GM12878 (cell line): ENCODE data around the gene ETDC. TPM values are rescaled to one million over a fixed set of nuclear protein-coding genes. Genes with fewer than 3 reads are reported as not detected.

Experiments
- ATAC-seq: fragments of 200-7000 bp; cut with Tn5 transposase; 3 replicates; pipeline ENCODE4 v1.9.1; 2020; ENCODE audit warnings: mild to moderate bottlenecking, moderate library complexity
- BruUV-seq: library from RNA; stranded (reverse); fragments of 400-500 nt; replicated peaks from 2 replicates; lab custom pipeline; 2021; lab: Mats Ljungman, UMichigan
- CTCF ChIA-PET: fragments of 300-600 bp; sonication (Branson Sonifier 250); formaldehyde crosslinking; extraction: SDS; loops from one replicate; lab custom pipeline; 2021; ENCODE audit warnings: inconsistent platforms; lab: Yijun Ruan, JAX
- POLR2A ChIA-PET: fragments of 350-600 bp; formaldehyde crosslinking; extraction: SDS; loops from one replicate; lab custom pipeline; 2021; ENCODE audit warnings: inconsistent platforms; lab: Charles Lee
- RAD21 ChIA-PET: fragments of 300-600 bp; sonication (Branson Sonifier 250); formaldehyde crosslinking; loops from one replicate; lab custom pipeline; 2023; ENCODE audit warnings: antibody characterized with exemption; ENCODE audit not compliant: unreplicated experiment; lab: Charles Lee
- SMC1A ChIA-PET: fragments of 300-600 bp; sonication (Branson Sonifier 250); formaldehyde crosslinking; loops from one replicate; lab custom pipeline; 2023; ENCODE audit not compliant: unreplicated experiment, uncharacterized antibody; lab: Charles Lee
- DNase-seq: peaks from one replicate; pipeline ENCODE4 v3.0.0-alpha.2; 2011; ENCODE audit warnings: low read depth, low spot score
- FAIRE-seq: peaks from 3 replicates; lab custom pipeline; 2011; peaks lifted over from hg19 to GRCh38; lab: Jason Lieb, UNC
- H2AFZ ChIP-seq: 2 replicates; pipeline ENCODE4 v1.6.0; 2011; ENCODE audit warnings: low read depth, low read length, control low read depth; ENCODE audit not compliant: control insufficient read depth
- H3K27ac ChIP-seq: 2 replicates; pipeline ENCODE4 v1.5.1; 2011; ENCODE audit warnings: control low read depth; ENCODE audit not compliant: control insufficient read depth, insufficient read depth
- H3K27me3 ChIP-seq, 2 experiments: replicated peaks in 1 of 2; 2 replicates each; pipeline versions ENCODE4 v1.6.0 to v1.6.1; 2011; ENCODE audit warnings: low read length in 1 of 2; ENCODE audit not compliant: control insufficient read depth in 2 of 2, insufficient read depth in 2 of 2
- H3K36me3 ChIP-seq, 2 experiments: 2 replicates each; pipeline ENCODE4 v1.5.1; 2011; ENCODE audit warnings: low read length in 1 of 2; ENCODE audit not compliant: control insufficient read depth in 2 of 2, insufficient read depth in 2 of 2
- H3K4me1 ChIP-seq: 2 replicates; pipeline ENCODE4 v1.6.1; 2011; ENCODE audit warnings: mild to moderate bottlenecking, low read length, moderate library complexity, mixed read lengths; ENCODE audit not compliant: control insufficient read depth, insufficient read depth
- H3K4me2 ChIP-seq: 2 replicates; pipeline ENCODE4 v1.6.0; 2011; ENCODE audit warnings: control low read depth; ENCODE audit not compliant: control insufficient read depth, insufficient read depth
- H3K4me3 ChIP-seq: fragments of 200-600 bp; sonication (generic); 2 replicates; pipeline ENCODE4 v1.5.1; 2016
- H3K79me2 ChIP-seq: 2 replicates; pipeline ENCODE4 v1.6.0; 2011; ENCODE audit warnings: low read length; ENCODE audit not compliant: control insufficient read depth, insufficient read depth
- H3K9ac ChIP-seq: 2 replicates; pipeline ENCODE4 v1.8.0; 2011; ENCODE audit warnings: low read length, control low read depth, mixed read lengths; ENCODE audit not compliant: control insufficient read depth, insufficient read depth
- H3K9me3 ChIP-seq: replicated peaks from 3 replicates; pipeline ENCODE4 v1.5.1; 2011; ENCODE audit warnings: mild to moderate bottlenecking, low read length; ENCODE audit not compliant: control insufficient read depth, insufficient read depth
- H4K20me1 ChIP-seq: 2 replicates; pipeline ENCODE4 v1.6.0; 2011; ENCODE audit not compliant: control insufficient read depth, insufficient read depth
- CBFB ChIP-seq: IDR thresholded peaks from 2 replicates; pipeline ENCODE4 v1.6.1; 2016; ENCODE audit warnings: antibody characterized with exemption, low read depth
- CHD4 ChIP-seq: fragments of 200-600 bp; sonication (generic); IDR thresholded peaks from 2 replicates; pipeline ENCODE4 v1.6.1; 2016; ENCODE audit warnings: mild to moderate bottlenecking
- E2F4 ChIP-seq: IDR thresholded peaks from 2 replicates; pipeline ENCODE4 v1.6.1; 2012; ENCODE audit warnings: low read depth, low read length, improper control_type of control experiment
- EED ChIP-seq: sonication (generic); IDR thresholded peaks from 2 replicates; pipeline ENCODE4 v1.6.1; 2016; ENCODE audit warnings: antibody characterized with exemption, low read depth
- GATAD2B ChIP-seq: fragments of 450-650 bp; conservative IDR thresholded peaks from 2 replicates; pipeline ENCODE4 v1.6.1; 2017; ENCODE audit warnings: low read depth, mild to moderate bottlenecking, moderate library complexity
- HCFC1 ChIP-seq: fragments of 150-350 bp; IDR thresholded peaks from 2 replicates; pipeline ENCODE4 v1.6.1; 2014; ENCODE audit warnings: low read length
- IKZF1 ChIP-seq: fragments of 450-650 bp; conservative IDR thresholded peaks from 2 replicates; pipeline ENCODE4 v1.6.1; 2017; ENCODE audit warnings: antibody characterized with exemption, mild to moderate bottlenecking
- NKRF ChIP-seq: fragments of 450-650 bp; conservative IDR thresholded peaks from 2 replicates; pipeline ENCODE4 v1.6.1; 2017; ENCODE audit warnings: mild to moderate bottlenecking, moderate library complexity
- RB1 ChIP-seq: fragments of 450-650 bp; formaldehyde crosslinking; IDR thresholded peaks from 2 replicates; pipeline ENCODE4 v1.6.1; 2017; ENCODE audit warnings: mild to moderate bottlenecking, borderline replicate concordance
- RFX5 ChIP-seq: IDR thresholded peaks from 2 replicates; pipeline ENCODE4 v1.6.1; 2011; ENCODE audit warnings: low read depth, low read length, improper control_type of control experiment
- SIN3A ChIP-seq: IDR thresholded peaks from 2 replicates; pipeline ENCODE4 v1.6.1; 2012; ENCODE audit warnings: low read depth, low read length, improper control_type of control experiment
- STAT3 ChIP-seq: IDR thresholded peaks from 2 replicates; pipeline ENCODE4 v1.6.1; 2011; ENCODE audit warnings: low read depth, low read length, improper control_type of control experiment
- ZSCAN29 ChIP-seq: fragments of 450-650 bp; IDR thresholded peaks from 2 replicates; pipeline ENCODE4 v1.6.1; 2017; ENCODE audit warnings: mild to moderate bottlenecking, moderate library complexity
- WGBS: methylation state at CpG from one replicate; pipeline ENCODE4 v1.1.6; 2016; ENCODE audit warnings: low lambda C conversion rate; ENCODE audit not compliant: insufficient replicate concordance, insufficient coverage; ENCODE audit errors: missing lambda C conversion rate; 5-methylcytosine and 5-hydroxymethylcytosine counted together
- in situ Hi-C: fragments of 300-500 bp; cut with MboI; formaldehyde crosslinking; loops from 9 replicates; pipeline ENCODE4 v1.14.3; 2018; ENCODE audit warnings: mixed read lengths
- intact Hi-C: fragments of 100-400 bp; cut with micrococcal nuclease; formaldehyde crosslinking; loops from one replicate; pipeline ENCODE4 v1.14.2; 2022; ENCODE audit not compliant: unreplicated experiment
- polyA plus RNA-seq, 11 experiments: library from polyadenylated mRNA; depleted of rRNA in 4 of 11; unstranded in 6 of 11; stranded (reverse) in 5 of 11; fragments of >200 nt; fragmentation: Nextera tagmentation in 4 of 11; fragmentation: Illumina TruSeq in 1 of 11; extraction: Ambion mirVana in 4 of 11; extraction: Trizol in 1 of 11; gene quantifications; 1 replicate in 1 of 11; 2 replicates in 10 of 11; pipeline versions ENCODE4 v1.2.1 to v1.2.3, GENCODE V29; 2011 to 2016; ENCODE audit warnings: inconsistent platforms in 2 of 11, missing spikeins in 2 of 11, low read depth in 1 of 11
- total RNA-seq, 4 experiments: library from RNA; depleted of rRNA in 3 of 4; stranded (reverse); fragments of >200 nt in 3 of 4; fragmentation: Illumina TruSeq in 1 of 4; extraction: Trizol in 1 of 4; gene quantifications; 2 replicates each; pipeline versions ENCODE4 v1.2.1 to v1.2.3, GENCODE V29; 2013 to 2021
- TF ChIP-seq, protein P1 (sequence below): IDR thresholded peaks from 2 replicates; pipeline ENCODE4 v1.6.1; 2011; ENCODE audit warnings: low read depth, low read length, improper control_type of control experiment, borderline replicate concordance
- TF ChIP-seq, protein P2 (sequence below): fragments of 450-650 bp; IDR thresholded peaks from 2 replicates; pipeline ENCODE4 v1.6.1; 2017; ENCODE audit warnings: mild to moderate bottlenecking, moderate library complexity
- TF ChIP-seq, protein P3 (sequence below): fragments of 450-650 bp; IDR thresholded peaks from 2 replicates; pipeline ENCODE4 v1.6.1; 2016; ENCODE audit warnings: mild to moderate bottlenecking

Gene ETDC
- total and polyA plus RNA-seq, 10 of the 15 experiments (the other 5 are each of a cell fraction or from before 2014, with no cell fraction given) = not detected

DNA sequence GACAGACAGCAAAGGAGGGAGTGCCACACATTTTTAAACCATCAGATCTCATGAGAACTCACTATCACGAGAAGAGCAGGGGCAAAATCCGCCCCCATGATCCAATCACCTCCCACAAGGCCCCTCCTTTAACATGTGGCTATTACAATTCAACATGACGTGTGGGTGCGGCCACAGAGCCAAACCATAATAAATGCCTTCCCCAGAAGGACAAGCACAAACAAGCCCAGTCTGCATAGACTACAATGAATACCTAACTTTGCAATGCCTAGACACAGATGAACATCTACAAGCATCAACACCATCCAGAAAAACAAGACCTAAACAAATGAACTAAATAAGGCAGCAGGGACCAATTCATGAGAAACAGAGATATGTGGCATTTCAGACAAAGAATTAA is 45.1 kb upstream of the ETDC start (continued):
- TF ChIP-seq NKRF (no peak), EED (no peak), IKZF1 (no peak), GATAD2B (no peak), CHD4 (no peak)

- no peak overlapping the region for H3K4me3 ChIP-seq
- intact Hi-C loops = no loop called here
- ATAC-seq = no peak
- H3K27me3 ChIP-seq = no peaks in the 10 kb centered on the region
- no peak for DNase-seq
- H2AFZ ChIP-seq = no peak overlapping the region
- ChIA-PET SMC1A (no interaction called here), CTCF (interaction anchor here (1.4 kb wide), 1 partner anchor 69 kb away, joined by 4 read pairs; no protein-coding TSS in a partner anchor), RAD21 (no interaction called here), POLR2A (no interaction called here)
- WGBS = 14% methylated on average over 5 of the region's 5 CpGs
- no peak overlapping the region for H3K4me2 ChIP-seq
- H3K9ac ChIP-seq = no peak overlapping the region
- no peaks in the 10 kb centered on the region for H3K9me3 ChIP-seq
- in situ Hi-C loops = no loop called here
- H3K79me2 ChIP-seq = no peaks in the 10 kb centered on the region
- no peaks in the 10 kb centered on the region for H4K20me1 ChIP-seq
- no peaks in the 10 kb centered on the region for H3K4me1 ChIP-seq
- BruUV-seq = no TSS peak
- no peaks in the 10 kb centered on the region for H3K36me3 ChIP-seq
- no peak overlapping the region for H3K27ac ChIP-seq
- FAIRE-seq = no peak
- no peak for TF ChIP-seq RFX5
- TF ChIP-seq, protein P1, sequence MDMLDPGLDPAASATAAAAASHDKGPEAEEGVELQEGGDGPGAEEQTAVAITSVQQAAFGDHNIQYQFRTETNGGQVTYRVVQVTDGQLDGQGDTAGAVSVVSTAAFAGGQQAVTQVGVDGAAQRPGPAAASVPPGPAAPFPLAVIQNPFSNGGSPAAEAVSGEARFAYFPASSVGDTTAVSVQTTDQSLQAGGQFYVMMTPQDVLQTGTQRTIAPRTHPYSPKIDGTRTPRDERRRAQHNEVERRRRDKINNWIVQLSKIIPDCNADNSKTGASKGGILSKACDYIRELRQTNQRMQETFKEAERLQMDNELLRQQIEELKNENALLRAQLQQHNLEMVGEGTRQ = no peak
- no peak for TF ChIP-seq E2F4
- no peak for TF ChIP-seq HCFC1
- TF ChIP-seq, protein P2, sequence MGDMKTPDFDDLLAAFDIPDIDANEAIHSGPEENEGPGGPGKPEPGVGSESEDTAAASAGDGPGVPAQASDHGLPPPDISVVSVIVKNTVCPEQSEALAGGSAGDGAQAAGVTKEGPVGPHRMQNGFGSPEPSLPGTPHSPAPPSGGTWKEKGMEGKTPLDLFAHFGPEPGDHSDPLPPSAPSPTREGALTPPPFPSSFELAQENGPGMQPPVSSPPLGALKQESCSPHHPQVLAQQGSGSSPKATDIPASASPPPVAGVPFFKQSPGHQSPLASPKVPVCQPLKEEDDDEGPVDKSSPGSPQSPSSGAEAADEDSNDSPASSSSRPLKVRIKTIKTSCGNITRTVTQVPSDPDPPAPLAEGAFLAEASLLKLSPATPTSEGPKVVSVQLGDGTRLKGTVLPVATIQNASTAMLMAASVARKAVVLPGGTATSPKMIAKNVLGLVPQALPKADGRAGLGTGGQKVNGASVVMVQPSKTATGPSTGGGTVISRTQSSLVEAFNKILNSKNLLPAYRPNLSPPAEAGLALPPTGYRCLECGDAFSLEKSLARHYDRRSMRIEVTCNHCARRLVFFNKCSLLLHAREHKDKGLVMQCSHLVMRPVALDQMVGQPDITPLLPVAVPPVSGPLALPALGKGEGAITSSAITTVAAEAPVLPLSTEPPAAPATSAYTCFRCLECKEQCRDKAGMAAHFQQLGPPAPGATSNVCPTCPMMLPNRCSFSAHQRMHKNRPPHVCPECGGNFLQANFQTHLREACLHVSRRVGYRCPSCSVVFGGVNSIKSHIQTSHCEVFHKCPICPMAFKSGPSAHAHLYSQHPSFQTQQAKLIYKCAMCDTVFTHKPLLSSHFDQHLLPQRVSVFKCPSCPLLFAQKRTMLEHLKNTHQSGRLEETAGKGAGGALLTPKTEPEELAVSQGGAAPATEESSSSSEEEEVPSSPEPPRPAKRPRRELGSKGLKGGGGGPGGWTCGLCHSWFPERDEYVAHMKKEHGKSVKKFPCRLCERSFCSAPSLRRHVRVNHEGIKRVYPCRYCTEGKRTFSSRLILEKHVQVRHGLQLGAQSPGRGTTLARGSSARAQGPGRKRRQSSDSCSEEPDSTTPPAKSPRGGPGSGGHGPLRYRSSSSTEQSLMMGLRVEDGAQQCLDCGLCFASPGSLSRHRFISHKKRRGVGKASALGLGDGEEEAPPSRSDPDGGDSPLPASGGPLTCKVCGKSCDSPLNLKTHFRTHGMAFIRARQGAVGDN = no peak
- TF ChIP-seq, protein P3, sequence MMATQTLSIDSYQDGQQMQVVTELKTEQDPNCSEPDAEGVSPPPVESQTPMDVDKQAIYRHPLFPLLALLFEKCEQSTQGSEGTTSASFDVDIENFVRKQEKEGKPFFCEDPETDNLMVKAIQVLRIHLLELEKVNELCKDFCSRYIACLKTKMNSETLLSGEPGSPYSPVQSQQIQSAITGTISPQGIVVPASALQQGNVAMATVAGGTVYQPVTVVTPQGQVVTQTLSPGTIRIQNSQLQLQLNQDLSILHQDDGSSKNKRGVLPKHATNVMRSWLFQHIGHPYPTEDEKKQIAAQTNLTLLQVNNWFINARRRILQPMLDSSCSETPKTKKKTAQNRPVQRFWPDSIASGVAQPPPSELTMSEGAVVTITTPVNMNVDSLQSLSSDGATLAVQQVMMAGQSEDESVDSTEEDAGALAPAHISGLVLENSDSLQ = no peak
- no peak for TF ChIP-seq CBFB
- TF ChIP-seq SIN3A = no peak
- no peak for TF ChIP-seq RB1
- no peak for TF ChIP-seq STAT3
- no peak for TF ChIP-seq ZSCAN29
These were observed 36.1 kb upstream of the ETDC start for GRCh38 chrX:135273162-135273561.
